Inflammatory macrophage (primary cell): Measurements from ENCODE around the gene BCKDK.
"Not testable (repeated sequence)": the region's sequence is repeated elsewhere in the genome, so short reads cannot be mapped to it uniquely, and the experiment has no call there.

Source experiments
- DNase-seq, 2 donors: peaks; one replicate each; pipeline ENCODE4 v3.0.0-alpha.2; 2020 to 2022

The BCKDK gene

DNA sequence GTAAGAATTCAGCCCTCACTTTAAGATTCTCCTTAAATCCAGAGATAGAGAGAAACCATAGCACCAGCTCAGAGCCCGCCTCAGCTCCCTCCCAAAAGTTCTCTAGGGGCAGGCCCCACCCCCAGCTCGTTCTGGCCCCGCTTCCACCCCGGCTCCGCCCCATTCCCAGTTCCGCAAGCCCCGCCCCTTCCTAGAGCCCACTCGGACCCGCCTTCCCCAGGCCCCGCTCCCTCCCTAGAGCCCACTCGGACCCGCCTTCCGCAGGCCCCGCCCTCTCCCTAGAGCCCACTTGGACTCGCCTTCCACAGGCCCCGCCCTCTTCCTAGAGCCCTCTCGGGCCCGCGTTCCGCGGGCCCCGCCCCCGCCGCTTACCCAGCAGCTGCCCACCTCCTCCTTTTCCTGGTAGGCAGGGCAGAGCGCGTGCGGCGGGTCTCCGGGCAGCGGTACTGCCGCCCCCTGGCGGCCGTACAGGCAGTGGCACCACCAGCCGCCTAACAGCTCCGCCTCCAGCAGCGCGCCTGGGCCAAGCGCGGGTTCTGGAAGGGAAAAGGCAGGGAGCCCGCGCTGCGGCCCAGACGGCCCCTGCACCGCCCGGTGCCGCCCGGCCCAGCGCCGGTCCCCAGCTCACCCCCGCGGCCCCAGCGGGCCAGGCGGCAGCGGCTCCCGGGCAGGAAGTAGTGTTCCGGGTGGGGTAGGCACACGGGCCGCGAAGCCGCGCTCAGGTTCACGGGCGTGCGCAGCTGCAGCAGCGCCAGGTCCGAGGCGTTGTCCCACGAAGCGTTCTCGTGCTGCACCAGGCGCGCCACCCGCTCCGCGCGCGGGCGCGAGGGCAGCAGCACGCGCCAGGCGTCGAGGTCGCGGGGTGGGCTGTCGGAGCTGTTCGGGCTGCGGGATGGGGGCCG, 34.2 kb downstream of the BCKDK start:
- peak; percentile 99 for DNase-seq

DNA sequence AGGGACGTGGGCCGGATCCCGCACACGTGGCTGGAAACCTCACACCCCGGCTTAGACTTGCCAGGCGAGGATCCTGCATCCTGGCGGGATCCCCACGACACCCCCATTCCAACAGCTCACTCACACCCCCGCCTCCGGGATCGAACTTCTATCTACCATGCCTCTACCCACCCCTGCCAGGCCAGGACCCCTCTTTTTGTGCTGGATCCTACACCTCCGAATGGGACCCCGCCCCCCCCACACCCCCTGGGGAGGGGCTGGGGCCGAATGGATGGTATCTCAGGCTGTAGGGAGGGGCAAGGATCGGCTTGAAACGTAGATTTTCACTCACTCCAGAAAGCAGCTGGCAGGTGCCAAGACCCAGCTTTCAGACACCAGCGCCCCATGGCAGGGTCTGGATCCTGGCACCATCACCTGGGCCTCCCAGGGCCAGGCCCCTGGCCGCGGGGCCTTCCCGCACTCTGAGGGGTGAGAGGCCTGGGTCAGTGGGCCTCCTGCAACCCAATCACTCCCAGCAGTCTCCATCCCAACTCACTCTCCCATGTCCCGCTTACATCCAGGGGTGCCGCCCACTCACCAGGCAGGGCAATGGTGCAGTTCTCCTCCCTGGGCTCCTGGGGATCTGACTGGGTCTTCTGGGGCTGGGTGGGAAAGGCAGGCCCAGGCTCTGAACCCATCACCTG, 35.0 kb downstream of the BCKDK start:
- DNase-seq = no peak

DNA sequence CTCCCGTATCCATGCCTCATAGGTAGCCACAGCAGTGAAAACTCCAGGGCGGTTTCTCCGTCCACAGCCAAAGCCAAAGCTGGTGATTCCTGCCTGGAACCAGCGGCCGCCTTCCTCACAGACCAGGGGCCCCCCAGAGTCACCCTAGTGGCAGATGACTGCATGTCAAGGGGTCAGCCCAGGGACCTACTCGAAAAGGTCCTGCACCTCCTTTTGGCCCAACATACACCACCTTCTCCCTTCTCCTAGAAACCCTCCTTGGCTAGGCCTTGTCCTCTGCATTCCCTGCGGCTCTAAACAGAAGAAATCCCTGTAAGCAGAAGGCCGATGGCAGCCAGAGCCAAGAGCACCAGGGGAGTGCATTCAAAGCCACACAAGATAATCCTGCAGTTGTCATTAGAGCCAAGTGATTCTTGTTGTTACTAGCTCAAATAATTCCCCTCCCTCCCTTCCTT, 35.5 kb downstream of the BCKDK start:
- no peak for DNase-seq

DNA sequence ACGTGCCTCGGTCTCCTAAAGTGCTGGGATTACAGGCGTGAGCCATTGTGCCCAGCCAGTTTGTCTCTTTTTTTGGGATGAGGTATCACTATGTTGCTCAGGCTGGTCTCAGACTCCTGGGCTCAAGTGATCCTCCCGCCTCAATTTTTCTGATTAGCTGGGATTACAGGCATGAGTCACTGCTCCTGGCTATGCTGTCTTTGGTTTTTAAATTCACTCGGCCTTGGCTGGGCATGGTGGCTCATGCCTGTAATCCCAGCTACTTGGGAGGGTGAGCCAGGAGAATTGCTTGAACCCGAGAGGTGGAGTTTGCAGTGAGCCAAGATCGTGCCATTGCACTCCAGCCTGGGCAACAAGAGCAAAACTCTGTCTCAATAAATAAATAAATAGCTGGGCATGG, 36.2 kb downstream of the BCKDK start:
- not testable (repeated sequence) for DNase-seq

DNA sequence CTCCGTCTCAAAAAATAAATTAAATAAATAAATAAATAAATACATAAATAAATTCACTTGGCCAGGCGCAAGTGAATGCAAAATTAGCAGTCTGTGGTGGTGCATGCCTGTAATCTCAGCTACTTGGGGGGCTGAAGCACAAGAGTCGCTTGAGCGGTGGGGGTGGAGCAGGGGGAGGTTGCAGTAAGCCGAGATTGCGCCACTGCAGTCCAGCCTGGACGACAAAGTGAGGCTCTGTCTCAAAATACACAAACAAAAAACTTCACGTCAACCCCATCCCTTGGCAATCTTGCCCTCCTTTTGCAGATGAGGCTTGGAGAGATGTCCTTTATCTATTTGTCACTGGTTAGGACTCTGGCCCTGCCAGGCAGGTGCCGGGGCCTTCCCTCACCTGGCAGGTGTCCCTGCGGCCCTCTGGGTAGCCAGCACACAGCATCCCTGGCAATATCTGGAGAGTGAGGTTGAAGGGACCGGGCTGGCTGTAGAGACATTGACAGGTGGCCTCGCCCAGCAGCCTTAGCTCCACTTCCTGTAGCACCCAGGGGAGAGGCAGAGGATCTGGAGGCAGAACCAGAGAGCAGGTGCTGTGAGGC, 37.3 kb downstream of the BCKDK start:
- DNase-seq = peak; percentile 7 to 42

DNA sequence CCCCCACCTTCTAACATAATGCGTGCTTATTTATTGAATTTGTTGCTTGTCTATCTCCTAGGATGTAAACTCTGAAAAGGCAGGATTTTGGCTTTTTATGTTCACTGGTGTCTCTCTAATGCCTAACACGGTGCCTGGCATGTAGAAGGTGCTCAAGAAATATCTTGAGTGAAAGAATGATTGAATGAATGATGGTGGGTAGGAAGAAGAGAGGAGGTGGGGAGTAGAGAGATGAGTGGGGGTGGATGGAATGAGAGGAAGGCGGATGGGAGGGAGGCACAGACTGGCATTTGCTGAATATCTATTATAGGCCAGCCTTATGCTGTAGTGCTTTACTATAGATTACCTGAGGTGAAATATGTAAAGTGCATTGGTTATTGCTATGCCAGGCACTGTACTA, 39.4 kb downstream of the BCKDK start:
- DNase-seq = no peak

DNA sequence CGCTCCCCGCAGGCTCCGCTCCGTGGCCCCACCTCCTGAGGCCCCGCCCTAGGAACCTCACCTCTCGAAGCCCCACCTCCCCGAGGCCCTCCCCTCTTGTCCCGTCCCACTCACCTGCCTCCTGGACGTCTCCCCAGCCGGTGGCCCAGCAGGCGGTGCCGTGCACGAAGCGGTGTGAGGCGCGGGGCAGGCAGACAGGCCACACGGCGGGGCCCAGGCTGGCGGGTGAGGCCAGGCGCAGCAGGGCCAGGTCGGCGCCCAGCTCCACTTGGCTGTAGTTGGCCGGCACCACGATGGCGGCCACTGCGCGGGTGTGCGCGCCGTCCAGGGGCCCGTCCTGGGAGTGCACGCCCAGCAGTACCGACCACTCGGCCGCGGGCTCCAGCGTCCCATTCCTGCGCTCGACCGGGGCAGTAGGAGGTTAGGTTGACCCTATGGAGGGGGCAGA, 40.1 kb downstream of the BCKDK start:
- no peak for DNase-seq

DNA sequence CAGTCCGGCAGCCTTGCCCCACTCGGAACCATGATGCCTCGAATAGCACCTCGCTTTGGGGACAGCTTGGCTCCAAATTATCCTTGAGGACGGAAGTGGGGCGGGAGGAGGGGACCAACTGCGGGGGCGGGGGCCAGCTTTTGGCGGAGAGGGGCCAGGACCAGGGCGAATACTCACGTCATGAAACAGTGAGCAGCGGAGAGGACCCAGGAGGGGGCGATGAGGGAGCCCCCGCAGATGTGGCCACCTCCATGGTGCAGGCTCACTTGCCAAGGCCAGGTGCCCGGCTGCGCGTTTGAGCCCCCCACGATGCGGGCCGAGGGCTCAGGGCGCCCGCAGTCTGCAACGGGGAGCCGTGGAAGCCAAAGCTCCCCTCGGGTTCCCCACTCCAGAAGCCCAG, 40.7 kb downstream of the BCKDK start:
- no peak for DNase-seq

DNA sequence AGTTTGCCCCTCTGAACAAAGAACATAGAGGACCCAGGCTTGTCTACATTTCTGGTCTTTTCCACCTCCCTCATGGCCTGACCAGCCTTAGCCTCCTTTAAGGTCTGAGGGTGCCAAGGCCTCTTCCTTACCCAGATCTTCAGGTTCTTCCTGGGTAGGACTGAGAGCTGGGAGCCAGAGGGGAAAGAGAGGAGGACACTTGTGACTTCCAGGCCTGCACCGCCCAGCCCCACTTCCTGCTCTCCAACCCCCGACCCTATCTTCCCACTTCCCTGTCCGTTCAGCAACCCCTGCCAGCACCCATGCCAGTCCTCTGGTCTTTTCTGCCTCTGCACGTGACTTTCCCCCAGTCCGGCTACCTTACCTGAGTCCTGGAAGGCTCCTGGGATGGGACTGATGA, 41.1 kb downstream of the BCKDK start:
- DNase-seq = peak in 1 of 2 donors; percentile 46

DNA sequence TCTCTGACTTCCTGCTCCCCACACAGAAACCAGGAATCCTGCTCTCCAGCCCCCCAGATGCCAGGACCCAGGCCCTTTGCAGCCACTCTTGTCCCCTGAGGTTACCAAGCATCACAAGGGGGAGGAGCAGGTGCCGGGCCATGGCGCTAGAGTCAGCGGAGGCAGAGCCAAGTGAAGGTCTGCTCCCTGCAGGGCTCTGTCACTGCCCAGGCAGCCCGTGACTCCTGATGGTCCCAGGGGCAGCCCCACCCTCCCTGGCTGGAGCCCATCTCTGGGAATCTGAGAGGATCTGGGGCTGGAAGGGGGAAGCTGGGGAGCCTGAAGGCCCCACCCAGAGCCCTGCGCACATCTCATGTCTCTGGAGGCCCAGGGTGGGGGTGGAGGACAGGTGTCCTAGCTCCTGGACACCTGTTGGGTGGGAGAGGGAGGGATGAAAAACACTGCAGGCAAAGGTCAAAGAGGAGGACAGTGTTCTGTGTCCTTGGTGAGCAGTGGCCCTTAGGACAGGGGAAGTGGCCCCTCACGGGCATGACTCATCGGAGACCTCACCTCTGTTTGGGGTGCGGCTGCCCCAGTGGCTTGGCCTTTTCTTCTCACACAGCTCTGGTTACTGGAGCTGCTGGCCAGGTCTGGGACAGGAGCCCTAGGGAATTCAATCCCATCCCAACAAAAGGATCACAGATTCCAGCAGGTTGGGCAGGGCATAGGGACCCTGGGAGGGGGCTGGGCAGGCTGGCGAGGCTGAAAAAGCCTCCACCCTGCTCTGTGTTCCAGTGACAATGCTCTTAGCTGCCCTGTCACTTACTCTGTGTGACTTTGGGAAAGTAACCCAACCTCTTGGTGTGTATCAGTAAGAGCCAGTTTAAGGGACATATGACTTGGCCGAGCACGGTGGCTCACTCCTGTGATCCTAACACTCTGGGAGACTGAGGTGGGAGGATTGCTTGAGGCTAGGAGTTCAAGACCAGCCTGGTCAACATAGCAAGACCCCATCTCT, 42.0 kb downstream of the BCKDK start, which contains the start of gene PRSS36:
TSS of gene PRSS36 (minus strand) at position 173 of the 997 bp plus-strand sequence. CDS start at position 142, 31 bp downstream.
- peak in 1 of 2 donors; percentile 33 for DNase-seq

DNA sequence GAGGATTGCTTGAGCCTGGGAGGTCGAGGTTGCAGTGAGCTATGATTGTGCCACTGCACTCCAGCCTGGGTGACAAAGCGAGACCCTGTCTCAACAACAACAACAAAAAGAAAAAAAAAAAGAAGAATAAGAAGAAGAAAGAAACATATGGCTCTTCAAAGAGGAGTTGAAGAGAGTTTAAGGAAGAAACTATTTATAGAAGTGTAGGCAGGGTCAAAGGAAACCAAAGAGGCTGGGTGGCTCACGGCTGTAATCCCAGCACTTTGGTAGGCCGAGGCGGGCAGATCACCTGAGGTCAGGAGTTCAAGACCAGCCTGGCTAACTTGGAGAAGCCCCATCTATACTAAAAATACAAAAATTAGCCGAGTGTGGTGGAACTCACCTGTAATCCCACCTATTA, 42.8 kb downstream of the BCKDK start:
- peak; percentile 35 to 42 for DNase-seq

DNA sequence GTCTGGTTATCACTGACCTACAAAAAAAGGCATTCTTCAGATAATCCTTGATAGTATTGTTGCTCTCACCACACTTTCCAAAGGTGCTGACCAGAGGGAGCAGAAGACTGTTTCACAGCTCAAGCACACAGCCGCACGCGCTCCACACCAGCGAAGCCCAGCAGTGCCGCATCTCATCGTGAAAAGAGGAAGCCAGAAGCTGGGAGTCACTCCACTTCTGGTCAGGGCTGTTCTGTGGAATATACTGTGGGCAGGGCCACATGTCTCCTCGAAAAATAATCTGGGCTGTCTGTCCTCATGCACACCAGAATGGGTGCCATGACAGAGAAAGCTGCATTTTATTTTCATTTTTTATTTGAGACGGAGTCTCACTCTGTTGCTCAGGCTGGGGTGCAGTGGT, 49.0 kb downstream of the BCKDK start:
- DNase-seq = peak; percentile 87 to 91
